ENCODE measurements around the gene DLGAP4.

The DLGAP4 gene

DNA sequence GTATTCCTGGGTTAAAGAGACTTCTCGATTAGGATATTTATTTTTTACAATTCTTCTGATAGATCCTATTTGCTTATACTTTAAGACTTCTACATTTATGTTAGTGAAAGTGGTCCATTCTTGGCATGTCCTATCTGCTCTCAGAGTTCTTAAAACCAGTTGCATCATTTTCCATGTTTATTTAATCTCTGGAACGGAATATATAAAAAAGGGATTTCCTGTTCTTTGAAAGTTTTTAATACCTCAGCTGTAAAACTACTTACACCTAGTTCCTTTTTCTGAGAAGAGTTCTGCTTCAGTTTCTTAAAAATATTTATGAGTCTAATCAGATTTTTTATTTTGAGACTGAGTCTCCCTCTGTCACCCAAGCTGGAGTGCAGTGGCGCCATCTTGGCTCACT is 217.2 kb downstream of the DLGAP4 start:
- H3K36me3 ChIP-seq (ENCODE audit: insufficient read depth, low read depth, low read length), result peaks cover 66% of the 10 kb centered on the region
- H3K27me3 ChIP-seq (ENCODE audit: insufficient read depth, low read length), result no peaks in the 10 kb centered on the region
- H3K9ac ChIP-seq (ENCODE audit: low read depth, low read length), result no peak overlapping the region
- H3K4me3 ChIP-seq (ENCODE audit: low read length), result no peak overlapping the region
- H3K9me3 ChIP-seq (ENCODE audit: insufficient read depth, low read depth, low read length), result no peaks in the 10 kb centered on the region
- H3K27ac ChIP-seq (ENCODE audit: low read length), result no peak overlapping the region
- no peaks in the 10 kb centered on the region for H3K4me1 ChIP-seq (ENCODE audit: insufficient read depth, low read length)

DNA sequence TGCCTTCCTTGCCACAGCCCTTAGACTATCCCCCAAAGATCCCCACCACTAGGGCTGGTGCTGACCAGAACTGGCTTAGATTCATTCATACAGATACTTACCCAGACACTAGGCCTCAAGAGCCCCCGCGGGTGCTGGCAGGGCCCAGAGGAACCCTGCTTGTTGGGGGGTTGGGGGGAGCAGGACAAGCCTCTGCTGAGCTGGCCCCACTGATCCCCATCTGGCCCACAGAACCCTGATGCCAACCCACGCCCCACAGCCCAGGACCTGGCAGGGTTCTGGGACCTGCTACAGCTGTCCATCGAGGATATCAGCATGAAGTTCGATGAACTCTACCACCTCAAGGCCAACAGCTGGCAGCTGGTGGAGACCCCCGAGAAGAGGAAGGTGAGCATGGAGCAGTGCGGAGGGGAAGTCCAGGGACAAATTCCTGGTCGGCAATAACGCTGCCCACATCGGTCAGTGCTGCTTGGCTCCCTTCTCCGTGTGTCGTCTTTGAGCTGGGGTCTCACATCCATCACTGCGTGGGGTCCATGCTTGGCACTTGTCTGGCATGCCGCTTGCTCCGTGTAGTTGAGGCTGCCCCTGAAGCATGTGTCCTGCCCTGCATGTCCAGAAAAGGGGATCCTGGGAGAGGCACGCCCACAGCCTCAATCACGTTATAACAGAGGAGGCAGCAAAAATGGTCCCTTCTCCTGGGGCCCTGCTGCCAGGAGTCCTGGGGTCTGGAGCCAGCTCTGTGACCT is 219.7 kb downstream of the DLGAP4 start:
- no peak overlapping the region for H3K9ac ChIP-seq (ENCODE audit: low read depth, low read length)
- H3K4me1 ChIP-seq (ENCODE audit: insufficient read depth, low read length), result no peaks in the 10 kb centered on the region
- H3K36me3 ChIP-seq (ENCODE audit: insufficient read depth, low read depth, low read length), result peaks cover 53% of the 10 kb centered on the region
- no peaks in the 10 kb centered on the region for H3K9me3 ChIP-seq (ENCODE audit: insufficient read depth, low read depth, low read length)
- H3K4me3 ChIP-seq (ENCODE audit: low read length), result no peak overlapping the region
- no peak overlapping the region for H3K27ac ChIP-seq (ENCODE audit: low read length)
- H3K27me3 ChIP-seq (ENCODE audit: insufficient read depth, low read length), result no peaks in the 10 kb centered on the region

DNA sequence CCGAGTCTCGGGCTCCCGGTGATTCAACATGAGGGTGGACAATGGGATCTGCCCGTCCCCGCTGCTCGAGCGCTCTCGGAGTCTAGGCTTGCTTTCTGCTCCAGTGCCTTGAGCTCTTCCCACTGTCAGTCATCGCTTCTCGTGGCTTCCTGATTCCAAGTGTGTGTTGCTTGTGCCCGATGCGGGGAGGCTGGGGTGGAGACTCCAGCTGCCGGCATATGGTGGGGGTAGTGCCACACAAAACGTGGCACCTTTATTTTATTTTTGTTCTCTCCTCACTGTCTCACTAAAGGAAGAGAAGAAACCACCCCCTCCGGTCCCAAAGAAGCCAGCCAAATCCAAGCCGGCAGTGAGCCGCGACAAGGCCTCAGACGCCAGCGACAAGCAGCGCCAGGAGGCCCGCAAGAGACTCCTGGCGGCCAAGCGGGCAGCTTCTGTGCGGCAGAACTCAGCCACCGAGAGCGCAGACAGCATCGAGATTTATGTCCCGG is 220.4 kb downstream of the DLGAP4 start:
- Histone ChIP-seq H3K27me3 (ENCODE audit: insufficient read depth, low read length) (no peaks in the 10 kb centered on the region), H3K27ac (ENCODE audit: low read length) (no peak overlapping the region), H3K4me1 (ENCODE audit: insufficient read depth, low read length) (no peaks in the 10 kb centered on the region), H3K36me3 (ENCODE audit: insufficient read depth, low read depth, low read length) (peaks cover 51% of the 10 kb centered on the region), H3K4me3 (ENCODE audit: low read length) (no peak overlapping the region), H3K9ac (ENCODE audit: low read depth, low read length) (no peak overlapping the region), H3K9me3 (ENCODE audit: insufficient read depth, low read depth, low read length) (no peaks in the 10 kb centered on the region)

DNA sequence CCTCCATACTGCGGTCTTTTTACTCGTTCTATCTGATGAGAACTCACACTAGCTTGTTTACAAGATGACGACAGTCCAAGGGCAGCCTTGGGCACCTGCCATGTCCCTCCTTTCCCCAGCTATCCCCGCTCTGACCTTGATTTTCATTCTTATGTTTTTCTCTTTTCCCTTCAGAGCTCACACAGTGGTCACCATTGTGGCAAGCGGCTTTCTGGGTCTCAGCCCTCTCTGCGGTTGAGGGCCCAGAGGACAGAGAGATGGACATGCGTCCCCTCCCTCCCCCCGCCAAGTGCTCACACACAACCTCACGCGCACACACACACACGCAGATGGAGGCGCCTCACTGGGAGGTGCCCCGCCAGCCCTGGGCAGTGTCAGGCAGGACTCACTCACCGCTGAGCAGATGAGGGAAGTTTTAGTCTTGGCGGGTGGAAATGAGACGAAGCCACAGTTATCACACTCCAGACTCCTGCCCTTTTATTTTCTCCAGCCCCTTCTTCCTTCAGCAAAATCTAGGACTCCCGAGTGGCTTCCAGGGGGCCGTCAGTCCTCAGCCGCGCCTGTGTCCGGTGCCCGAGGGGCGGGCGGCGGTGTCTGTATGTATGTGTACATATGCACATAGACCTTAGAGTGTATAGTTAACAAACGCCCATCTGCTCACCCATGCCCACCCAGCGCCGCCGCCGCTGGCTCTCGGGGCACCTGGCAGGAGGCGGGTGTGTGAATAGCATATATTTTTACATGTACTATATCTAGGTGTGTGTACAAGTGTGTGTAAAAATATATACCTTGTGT is 221.4 kb downstream of the DLGAP4 start:
- no peak overlapping the region for H3K9ac ChIP-seq (ENCODE audit: low read depth, low read length)
- peaks cover 45% of the 10 kb centered on the region for H3K36me3 ChIP-seq (ENCODE audit: insufficient read depth, low read depth, low read length)
- H3K27me3 ChIP-seq (ENCODE audit: insufficient read depth, low read length), result no peaks in the 10 kb centered on the region
- H3K9me3 ChIP-seq (ENCODE audit: insufficient read depth, low read depth, low read length), result no peaks in the 10 kb centered on the region
- no peak overlapping the region for H3K27ac ChIP-seq (ENCODE audit: low read length)
- H3K4me1 ChIP-seq (ENCODE audit: insufficient read depth, low read length), result no peaks in the 10 kb centered on the region
- no peak overlapping the region for H3K4me3 ChIP-seq (ENCODE audit: low read length)

DNA sequence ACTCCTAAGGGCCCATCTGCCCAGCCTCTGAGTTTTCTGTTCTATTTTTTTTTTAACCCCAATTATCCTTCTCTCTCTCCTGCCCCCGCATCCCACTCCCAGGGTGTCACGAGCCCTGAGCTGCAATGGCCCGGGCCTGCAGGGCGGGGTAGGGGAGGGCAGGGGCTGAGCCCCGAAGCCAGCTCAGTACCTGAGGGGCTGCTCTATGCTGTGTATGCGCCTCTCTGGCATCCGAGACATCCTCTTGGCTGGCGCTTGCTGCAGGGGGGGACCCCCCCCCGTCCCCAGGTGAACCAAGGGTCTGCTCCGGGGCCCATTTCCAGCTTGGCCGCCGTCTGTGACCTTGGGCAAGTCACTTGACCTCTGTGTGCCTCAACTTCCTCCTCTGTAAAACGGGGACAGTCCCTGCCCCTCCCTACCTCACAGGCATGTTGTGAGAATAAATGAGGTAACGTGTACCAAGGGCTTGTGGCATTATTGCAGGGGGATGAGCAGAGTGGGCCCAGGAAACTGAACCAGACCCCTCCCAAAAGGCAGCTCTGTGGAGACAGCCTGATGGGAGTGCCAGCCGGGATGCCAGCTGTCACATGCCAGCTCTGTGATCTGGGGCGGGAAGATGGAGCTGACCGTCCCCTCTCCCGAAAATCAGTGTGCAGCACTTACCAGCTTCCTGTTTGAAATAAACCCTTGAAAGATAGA is 222.2 kb downstream of the DLGAP4 start:
- Histone ChIP-seq H3K4me1 (ENCODE audit: insufficient read depth, low read length) (no peaks in the 10 kb centered on the region), H3K36me3 (ENCODE audit: insufficient read depth, low read depth, low read length) (peaks cover 43% of the 10 kb centered on the region), H3K27ac (ENCODE audit: low read length) (no peak overlapping the region), H3K4me3 (ENCODE audit: low read length) (no peak overlapping the region), H3K9me3 (ENCODE audit: insufficient read depth, low read depth, low read length) (no peaks in the 10 kb centered on the region), H3K9ac (ENCODE audit: low read depth, low read length) (no peak overlapping the region), H3K27me3 (ENCODE audit: insufficient read depth, low read length) (no peaks in the 10 kb centered on the region)

DNA sequence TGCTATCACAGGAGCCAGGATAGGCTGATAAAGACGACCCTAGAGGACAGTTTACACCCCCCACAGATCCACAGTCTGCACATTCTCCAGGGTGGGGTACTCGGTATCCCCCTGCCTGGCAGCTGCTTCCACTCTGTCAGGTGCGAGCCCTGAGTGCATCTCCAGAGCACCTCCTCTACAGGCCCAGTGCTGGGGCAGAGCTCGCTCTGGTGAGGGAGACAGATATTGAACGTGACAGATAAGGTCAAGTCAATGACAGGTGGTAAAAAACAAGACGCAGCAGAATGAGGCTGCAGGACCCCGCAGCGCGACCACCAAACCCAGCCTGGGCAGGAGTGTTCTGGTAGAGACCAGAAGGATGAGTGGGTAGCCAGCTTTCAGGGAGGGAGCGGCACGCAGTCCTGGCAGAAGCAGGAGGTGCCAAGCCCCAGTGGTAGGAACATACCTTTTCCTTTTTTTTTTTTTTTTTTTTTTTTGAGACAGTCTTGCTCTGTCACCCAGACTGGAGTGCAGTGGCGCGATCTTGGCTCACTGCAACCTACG is 222.8 kb downstream of the DLGAP4 start:
- no peak overlapping the region for H3K4me3 ChIP-seq (ENCODE audit: low read length)
- H3K9me3 ChIP-seq (ENCODE audit: insufficient read depth, low read depth, low read length), result no peaks in the 10 kb centered on the region
- peaks cover 37% of the 10 kb centered on the region for H3K36me3 ChIP-seq (ENCODE audit: insufficient read depth, low read depth, low read length)
- no peak overlapping the region for H3K9ac ChIP-seq (ENCODE audit: low read depth, low read length)
- H3K27ac ChIP-seq (ENCODE audit: low read length), result no peak overlapping the region
- H3K4me1 ChIP-seq (ENCODE audit: insufficient read depth, low read length), result no peaks in the 10 kb centered on the region
- H3K27me3 ChIP-seq (ENCODE audit: insufficient read depth, low read length), result no peaks in the 10 kb centered on the region

DNA sequence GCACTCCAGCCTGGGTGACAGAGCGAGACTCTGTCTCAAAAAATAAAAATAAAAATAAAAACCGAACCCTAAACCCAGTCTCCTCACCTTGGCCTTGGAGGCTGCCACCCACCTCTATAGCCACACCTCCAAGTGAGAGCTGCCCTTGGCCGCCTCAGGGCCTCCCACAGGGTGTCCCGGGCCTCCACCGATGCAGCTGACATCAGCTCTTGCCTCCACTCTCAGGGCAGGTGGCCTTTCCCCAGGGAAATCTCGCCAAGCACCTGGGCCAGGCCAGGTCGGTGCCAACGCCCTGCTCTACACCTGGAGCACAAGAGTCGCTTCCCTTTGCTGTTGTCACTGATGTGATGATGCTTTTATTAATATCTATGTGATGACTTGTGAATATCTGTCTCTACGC is 226.2 kb downstream of the DLGAP4 start:
- H3K9ac ChIP-seq (ENCODE audit: low read depth, low read length), result no peak overlapping the region
- H3K36me3 ChIP-seq (ENCODE audit: insufficient read depth, low read depth, low read length), result peaks cover 8% of the 10 kb centered on the region; the same call in 1 of the 2 replicates
- H3K27me3 ChIP-seq (ENCODE audit: insufficient read depth, low read length), result no peaks in the 10 kb centered on the region
- H3K4me3 ChIP-seq (ENCODE audit: low read length), result no peak overlapping the region
- H3K4me1 ChIP-seq (ENCODE audit: insufficient read depth, low read length), result no peaks in the 10 kb centered on the region
- no peak overlapping the region for H3K27ac ChIP-seq (ENCODE audit: low read length)
- H3K9me3 ChIP-seq (ENCODE audit: insufficient read depth, low read depth, low read length), result no peaks in the 10 kb centered on the region

DNA sequence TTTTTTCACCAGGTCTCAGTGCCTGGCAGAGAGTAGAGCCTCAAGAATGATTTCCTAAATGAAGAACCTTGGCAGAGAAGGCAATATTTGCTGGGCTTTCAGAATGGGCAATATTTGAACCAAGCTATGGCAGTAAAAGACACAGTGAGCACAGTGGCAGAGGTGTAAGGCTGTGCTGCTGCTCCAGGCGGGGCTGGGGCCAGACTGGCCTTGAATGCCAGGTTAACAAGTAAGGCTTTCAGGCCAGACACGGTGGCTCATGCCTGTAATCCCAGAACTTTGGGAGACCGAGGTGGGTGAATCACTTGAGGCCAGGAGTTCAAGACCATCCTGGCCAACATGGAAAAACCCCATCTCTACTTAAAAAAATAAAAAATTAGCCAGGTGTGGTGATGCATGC is 226.7 kb downstream of the DLGAP4 start:
- H3K36me3 ChIP-seq (ENCODE audit: insufficient read depth, low read depth, low read length), result peaks cover 4% of the 10 kb centered on the region; the same call in 1 of the 2 replicates
- no peak overlapping the region for H3K27ac ChIP-seq (ENCODE audit: low read length)
- H3K27me3 ChIP-seq (ENCODE audit: insufficient read depth, low read length), result no peaks in the 10 kb centered on the region
- no peak overlapping the region for H3K9ac ChIP-seq (ENCODE audit: low read depth, low read length)
- H3K4me3 ChIP-seq (ENCODE audit: low read length), result no peak overlapping the region
- no peaks in the 10 kb centered on the region for H3K4me1 ChIP-seq (ENCODE audit: insufficient read depth, low read length)
- no peaks in the 10 kb centered on the region for H3K9me3 ChIP-seq (ENCODE audit: insufficient read depth, low read depth, low read length)

DNA sequence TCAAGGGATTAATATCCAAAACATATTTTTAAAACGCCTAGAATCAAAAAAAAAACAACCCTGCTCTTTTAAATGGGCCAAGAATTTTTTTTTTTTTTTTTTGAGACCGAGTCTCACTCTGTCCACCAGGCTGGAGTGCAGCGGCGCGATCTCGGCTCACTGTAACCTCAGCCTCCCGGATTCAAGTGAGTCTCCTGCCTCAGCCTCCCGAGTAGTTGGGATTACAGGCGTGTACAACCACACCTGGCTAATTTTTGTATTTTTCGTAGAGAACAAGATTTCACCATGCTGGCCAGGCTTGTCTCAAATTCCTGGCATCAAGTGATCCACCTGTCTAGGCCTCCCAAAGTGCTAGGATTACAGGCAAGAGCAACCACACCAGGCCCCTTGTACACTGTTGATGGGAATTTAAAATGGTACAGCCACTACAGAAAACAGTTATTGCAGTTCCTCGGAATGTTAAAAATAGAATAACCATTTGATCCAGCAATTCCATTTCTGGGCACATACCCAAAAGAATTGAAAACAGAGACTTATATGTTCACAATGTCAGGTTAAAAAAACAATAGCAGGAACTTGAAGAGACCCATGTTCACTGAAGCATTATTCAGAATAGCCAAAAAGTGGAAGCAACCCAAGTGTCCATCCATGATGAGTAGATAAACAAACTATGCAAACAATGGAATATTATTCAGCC is 232.0 kb downstream of the DLGAP4 start:
- H3K27ac ChIP-seq (ENCODE audit: low read length), result no peak overlapping the region
- H3K9ac ChIP-seq (ENCODE audit: low read depth, low read length), result no peak overlapping the region
- H3K4me3 ChIP-seq (ENCODE audit: low read length), result no peak overlapping the region
- H3K36me3 ChIP-seq (ENCODE audit: insufficient read depth, low read depth, low read length), result peaks cover 2% of the 10 kb centered on the region; the same call in 1 of the 2 replicates
- peaks cover 9% of the 10 kb centered on the region; the same call in 1 of the 2 replicates for H3K4me1 ChIP-seq (ENCODE audit: insufficient read depth, low read length)
- no peaks in the 10 kb centered on the region for H3K27me3 ChIP-seq (ENCODE audit: insufficient read depth, low read length)
- H3K9me3 ChIP-seq (ENCODE audit: insufficient read depth, low read depth, low read length), result no peaks in the 10 kb centered on the region

DNA sequence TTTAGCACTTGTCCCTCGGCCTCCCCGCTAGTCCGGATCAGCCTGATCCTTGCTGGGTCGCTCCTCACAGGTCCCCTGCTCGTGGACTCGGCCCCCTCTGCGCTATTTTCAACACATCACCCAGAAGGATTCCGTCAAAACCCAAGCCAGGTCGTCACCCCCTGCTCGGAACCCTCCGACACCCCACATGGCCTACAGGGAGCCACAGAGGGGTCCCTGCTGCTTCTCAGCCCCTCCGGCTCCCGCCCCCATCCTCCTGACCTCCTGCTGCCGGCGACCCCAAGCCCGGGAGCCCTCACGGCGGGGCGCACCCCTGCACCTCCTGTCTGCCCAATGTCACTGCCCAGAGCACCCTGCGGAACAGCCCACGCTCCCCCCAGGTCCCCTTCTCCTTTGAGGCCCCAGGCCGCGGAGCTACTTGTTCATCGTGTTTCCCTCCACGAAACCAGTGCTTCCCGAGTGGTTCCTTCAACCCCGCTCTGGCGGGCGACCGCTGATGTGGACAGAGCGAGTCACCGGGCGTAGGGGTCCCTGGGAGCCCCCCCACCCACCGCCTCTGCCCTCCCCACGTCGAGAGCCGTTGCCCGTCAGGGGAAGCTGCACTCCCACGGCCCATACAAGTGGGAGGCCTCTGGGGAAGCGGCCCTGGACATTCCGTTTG is 234.5 kb downstream of the DLGAP4 start:
- Histone ChIP-seq H3K27me3 (ENCODE audit: insufficient read depth, low read length) (no peaks in the 10 kb centered on the region), H3K9me3 (ENCODE audit: insufficient read depth, low read depth, low read length) (no peaks in the 10 kb centered on the region), H3K9ac (ENCODE audit: low read depth, low read length) (peak overlapping the region; percentile 80; the same call in 1 of the 2 replicates), H3K27ac (ENCODE audit: low read length) (no peak overlapping the region), H3K4me1 (ENCODE audit: insufficient read depth, low read length) (peaks cover 17% of the 10 kb centered on the region; the same call in 1 of the 2 replicates), H3K4me3 (ENCODE audit: low read length) (peak overlapping the region; percentile 86), H3K36me3 (ENCODE audit: insufficient read depth, low read depth, low read length) (peaks cover 19% of the 10 kb centered on the region; the same call in 1 of the 2 replicates)
